K562 (cell line): ENCODE measurements around the gene ANO8. TPM values are rescaled to one million over a fixed set of nuclear protein-coding genes. Genes with fewer than 3 reads are reported as not detected.

Experiments used
- DIDO1 ChIP-seq: fragments of 450-650 bp; IDR thresholded peaks from 2 replicates; pipeline ENCODE4 v1.6.1; 2016; ENCODE audit warnings: low read depth, missing biosample characterization, missing genetic modification characterization
- E2F5 ChIP-seq: sonication (generic); formaldehyde crosslinking; IDR thresholded peaks from 2 replicates; pipeline ENCODE4 v1.8.0; 2022; ENCODE audit warnings: mild to moderate bottlenecking, missing genetic modification reagents
- EWSR1 ChIP-seq: fragments of 450-650 bp; IDR thresholded peaks from 2 replicates; pipeline ENCODE4 v1.6.1; 2018; ENCODE audit warnings: borderline replicate concordance, mild to moderate bottlenecking, low read depth, moderate library complexity; ENCODE audit not compliant: partially characterized antibody
- HDAC3 ChIP-seq: fragments of 450-650 bp; IDR thresholded peaks from 2 replicates; pipeline ENCODE4 v1.6.1; 2018; ENCODE audit warnings: borderline replicate concordance, mild to moderate bottlenecking, moderate library complexity; ENCODE audit not compliant: partially characterized antibody
- HINFP ChIP-seq: fragments of 450-650 bp; conservative IDR thresholded peaks from 2 replicates; pipeline ENCODE4 v1.6.1; 2016; ENCODE audit warnings: missing genetic modification characterization, low read depth, mild to moderate bottlenecking, control low read depth, missing compliant biosample characterization
- HOMEZ ChIP-seq: fragments of 250-450 bp; sonication (Bioruptor Pico); IDR thresholded peaks from 2 replicates; pipeline ENCODE4 v1.4.0; 2020; ENCODE audit warnings: mild to moderate bottlenecking, moderate library complexity
- HSF4 ChIP-seq: fragments of 250-450 bp; sonication (Bioruptor Pico); IDR thresholded peaks from 2 replicates; pipeline ENCODE4 v2.1.2; 2022; ENCODE audit warnings: mild to moderate bottlenecking, moderate library complexity, borderline replicate concordance
- MAFK ChIP-seq: IDR thresholded peaks from 2 replicates; pipeline ENCODE4 v1.6.1; 2011; ENCODE audit warnings: low read length, improper control_type of control experiment
- MLLT1 ChIP-seq, 2 experiments: fragments of 450-650 bp; IDR thresholded peaks; 2 replicates each; pipeline ENCODE4 v1.6.1; 2016
- NCOA4 ChIP-seq: fragments of 450-650 bp; IDR thresholded peaks from 2 replicates; pipeline ENCODE4 v1.6.1; 2018; ENCODE audit warnings: mild to moderate bottlenecking; ENCODE audit not compliant: partially characterized antibody
- PHB2 ChIP-seq: fragments of 450-650 bp; IDR thresholded peaks from 2 replicates; pipeline ENCODE4 v1.6.1; 2017; ENCODE audit warnings: low read depth
- SAFB ChIP-seq: fragments of 200-400 bp; formaldehyde crosslinking; IDR thresholded peaks from 2 replicates; pipeline ENCODE4 v1.6.1; 2017; ENCODE audit warnings: low read depth, low read length, borderline replicate concordance
- STAT5A ChIP-seq: IDR thresholded peaks from 2 replicates; pipeline ENCODE4 v1.6.1; 2012; ENCODE audit warnings: low read length, inconsistent platforms, borderline replicate concordance
- SUPT5H ChIP-seq: fragments of 450-650 bp; IDR thresholded peaks from 2 replicates; pipeline ENCODE4 v1.6.1; 2016
- TEAD4 ChIP-seq, 2 experiments: sonication (generic) in 1 of 2; formaldehyde crosslinking in 1 of 2; IDR thresholded peaks; 2 replicates each; pipeline versions ENCODE4 v1.6.1 to v1.8.0; 2012 to 2022; ENCODE audit warnings: borderline replicate concordance in 1 of 2, inconsistent platforms in 1 of 2, low read length in 1 of 2, mild to moderate bottlenecking in 1 of 2, missing genetic modification reagents in 1 of 2
- TFE3 ChIP-seq: fragments of 450-650 bp; formaldehyde crosslinking; IDR thresholded peaks from 2 replicates; pipeline ENCODE4 v1.4.0; 2020; ENCODE audit warnings: mild to moderate bottlenecking, mixed read lengths
- THRAP3 ChIP-seq: fragments of 450-650 bp; IDR thresholded peaks from 2 replicates; pipeline ENCODE4 v1.6.1; 2016; ENCODE audit warnings: mild to moderate bottlenecking, inconsistent platforms, borderline replicate concordance
- XRCC4 ChIP-seq: IDR thresholded peaks from one replicate; pipeline ENCODE4 v1.6.1; 2011; ENCODE audit not compliant: insufficient read depth, insufficient read length; ENCODE audit errors: extremely low read depth
- ZC3H4 ChIP-seq: sonication (generic); formaldehyde crosslinking; IDR thresholded peaks from 2 replicates; pipeline ENCODE4 v1.9.0; 2021; ENCODE audit warnings: missing genetic modification reagents, borderline replicate concordance
- ZNF41 ChIP-seq: fragments of 250-450 bp; sonication (Bioruptor Pico); conservative IDR thresholded peaks from 2 replicates; pipeline ENCODE4 v1.4.0; 2020; ENCODE audit warnings: mild to moderate bottlenecking
- polyA plus RNA-seq, 8 experiments: library from polyadenylated mRNA; depleted of rRNA in 4 of 8; stranded (reverse) in 5 of 8; unstranded in 3 of 8; fragments of >200 nt; fragmentation: Nextera tagmentation in 2 of 8; fragmentation: Illumina TruSeq in 1 of 8; extraction: Ambion mirVana in 2 of 8; extraction: Trizol in 1 of 8; gene quantifications; 2 replicates each; pipeline versions ENCODE4 v1.2.1 to v1.2.3, GENCODE V29; 2011 to 2014; ENCODE audit warnings: inconsistent platforms in 1 of 8, missing spikeins in 1 of 8
- total RNA-seq, 7 experiments: library from RNA; depleted of rRNA in 6 of 7; stranded (reverse); fragments of >200 nt in 6 of 7; fragmentation: Illumina TruSeq in 2 of 7; extraction: Trizol in 2 of 7; gene quantifications; 2 replicates each; pipeline versions ENCODE4 v1.2.1 to v1.2.3, GENCODE V29; 2011 to 2021; ENCODE audit warnings: low replicate concordance in 1 of 7

Gene ANO8
- total and polyA plus RNA-seq, 9 of the 15 experiments (the other 6 are each of a cell fraction or from before 2014, with no cell fraction given), result 0.07 to 7.6 (median 2.3) TPM; not detected in 1

GRCh38 chr19:17336872-17337674 lies 2.4 kb upstream of the ANO8 start, which contains the start of gene GTPBP3 (continued):
- TF ChIP-seq STAT5A (peak; percentile 33; the same call in 1 of the 2 replicates), E2F5 (CRISPR knock-in tag) (0 out of 2 replicates have a peak, but pooled peaks have one; percentile 14), ZNF41 (CRISPR knock-in tag) (no peak), HDAC3 (no peak), TFE3 (CRISPR knock-in tag) (no peak), DIDO1 (tag) (peak; percentile 99), SUPT5H (peak; percentile 89), HSF4 (CRISPR knock-in tag) (no peak), THRAP3 (no peak), MLLT1 (IDR thresholded peaks at IDR 0.05) (peak; percentile 31 to 84; a peak in 2 of 4 replicates), MAFK (peak; percentile 25; the same call in 1 of the 2 replicates), SAFB (no peak), EWSR1 (no peak), NCOA4 (no peak), ZC3H4 (CRISPR knock-in tag) (no peak), PHB2 (0 out of 2 replicates have a peak, but pooled peaks have one; percentile 68), HOMEZ (no peak), TEAD4 (IDR thresholded peaks at IDR 0.05; ENCODE audit: low read length) (peak; percentile 61), TEAD4 (CRISPR knock-in tag; IDR thresholded peaks at IDR 0.05; ENCODE audit: borderline replicate concordance) (no peak), HINFP (tag) (no peak; the same call in 1 of the 2 replicates), XRCC4 (no peak)
